Esophagus squamous epithelium (tissue), 4 donors: ENCODE results near the gene DLL3.

Experiments used
- POLR2A ChIP-seq, 4 donors: fragments of 450-650 bp; IDR thresholded peaks; one replicate each; pipeline ENCODE4 v1.6.1; 2017; ENCODE audit warnings: antibody characterized with exemption in 4 of 4, mild to moderate bottlenecking in 4 of 4, moderate library complexity in 3 of 4
- TF ChIP-seq, protein P1 (sequence below), 6 experiments: fragments of 450-650 bp in 4 of 6; fragments of 200-600 bp in 2 of 6; sonication (generic) in 2 of 6; IDR thresholded peaks; one replicate each; pipeline ENCODE4 v1.5.1; 2016 to 2019; ENCODE audit warnings: antibody characterized with exemption in 6 of 6, mild to moderate bottlenecking in 4 of 6, moderate library complexity in 4 of 6

DNA sequence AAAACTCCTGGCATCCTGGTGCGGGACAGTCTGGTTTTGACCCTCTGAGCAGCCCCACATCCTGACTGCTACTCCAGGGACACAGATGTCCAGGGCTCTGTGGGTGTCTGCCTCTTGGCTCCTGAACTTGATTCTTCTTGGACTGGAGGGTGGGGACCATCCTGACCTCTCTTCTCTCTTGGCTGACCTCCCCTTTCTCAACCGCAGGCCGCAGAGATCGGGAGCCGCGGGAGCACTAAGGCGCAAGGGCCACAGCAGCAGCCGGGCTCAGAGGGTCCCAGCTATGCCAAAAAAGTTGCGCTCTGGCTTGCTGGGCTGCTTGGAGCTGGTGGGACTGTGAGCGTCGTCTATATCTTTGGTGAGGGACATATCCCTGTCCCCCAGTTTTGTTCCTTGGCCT lies 17.1 kb upstream of the DLL3 start:
- TF ChIP-seq, protein P1, sequence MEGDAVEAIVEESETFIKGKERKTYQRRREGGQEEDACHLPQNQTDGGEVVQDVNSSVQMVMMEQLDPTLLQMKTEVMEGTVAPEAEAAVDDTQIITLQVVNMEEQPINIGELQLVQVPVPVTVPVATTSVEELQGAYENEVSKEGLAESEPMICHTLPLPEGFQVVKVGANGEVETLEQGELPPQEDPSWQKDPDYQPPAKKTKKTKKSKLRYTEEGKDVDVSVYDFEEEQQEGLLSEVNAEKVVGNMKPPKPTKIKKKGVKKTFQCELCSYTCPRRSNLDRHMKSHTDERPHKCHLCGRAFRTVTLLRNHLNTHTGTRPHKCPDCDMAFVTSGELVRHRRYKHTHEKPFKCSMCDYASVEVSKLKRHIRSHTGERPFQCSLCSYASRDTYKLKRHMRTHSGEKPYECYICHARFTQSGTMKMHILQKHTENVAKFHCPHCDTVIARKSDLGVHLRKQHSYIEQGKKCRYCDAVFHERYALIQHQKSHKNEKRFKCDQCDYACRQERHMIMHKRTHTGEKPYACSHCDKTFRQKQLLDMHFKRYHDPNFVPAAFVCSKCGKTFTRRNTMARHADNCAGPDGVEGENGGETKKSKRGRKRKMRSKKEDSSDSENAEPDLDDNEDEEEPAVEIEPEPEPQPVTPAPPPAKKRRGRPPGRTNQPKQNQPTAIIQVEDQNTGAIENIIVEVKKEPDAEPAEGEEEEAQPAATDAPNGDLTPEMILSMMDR (IDR thresholded peaks at IDR 0.05): no peak
- TF ChIP-seq POLR2A (IDR thresholded peaks at IDR 0.05): no peak
